ENCODE results near the gene TMEM144.

DNA sequence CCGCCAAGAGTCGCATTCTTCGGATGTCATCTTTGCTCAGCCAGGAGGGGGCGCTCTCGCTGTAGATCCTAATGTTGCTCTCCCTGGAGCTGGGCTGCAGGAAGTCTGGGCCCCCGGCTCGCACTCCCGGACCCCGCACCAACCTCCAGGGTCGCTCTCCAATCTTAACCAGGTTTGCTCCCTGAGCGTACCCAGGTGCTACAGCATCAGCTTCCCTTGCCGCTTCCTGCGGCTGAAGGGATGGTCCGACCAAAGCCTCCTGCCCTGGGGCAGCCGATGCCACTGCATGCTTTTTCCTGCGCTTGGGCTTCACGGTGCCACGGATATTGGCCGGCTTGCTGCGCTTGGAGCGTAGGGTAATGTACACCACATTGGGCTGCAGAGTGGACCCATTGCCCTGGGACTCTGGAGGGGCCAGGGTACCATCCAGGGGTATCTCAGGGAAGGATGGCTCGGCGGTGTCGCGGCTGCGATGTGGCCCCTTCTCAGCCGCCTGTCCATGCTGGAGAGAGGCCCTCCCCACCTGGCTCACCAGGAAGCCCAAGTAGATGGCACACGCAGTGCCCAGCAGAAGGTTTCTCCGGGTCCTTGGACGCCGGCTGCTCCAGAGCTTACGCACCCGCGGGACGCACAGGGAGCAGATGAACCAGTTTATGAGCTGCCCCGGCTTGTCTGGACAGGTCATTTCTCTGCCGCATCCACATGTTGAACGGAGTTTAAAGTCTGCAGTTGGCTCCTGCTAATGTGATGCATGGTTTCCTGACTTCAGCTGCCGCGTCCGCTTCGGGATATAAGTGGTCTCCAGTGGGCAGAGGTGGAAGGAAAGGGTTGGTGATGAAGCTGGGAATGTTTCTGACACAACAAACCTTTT, 39.4 kb upstream of the TMEM144 start:
- TF ChIP-seq, protein P1, sequence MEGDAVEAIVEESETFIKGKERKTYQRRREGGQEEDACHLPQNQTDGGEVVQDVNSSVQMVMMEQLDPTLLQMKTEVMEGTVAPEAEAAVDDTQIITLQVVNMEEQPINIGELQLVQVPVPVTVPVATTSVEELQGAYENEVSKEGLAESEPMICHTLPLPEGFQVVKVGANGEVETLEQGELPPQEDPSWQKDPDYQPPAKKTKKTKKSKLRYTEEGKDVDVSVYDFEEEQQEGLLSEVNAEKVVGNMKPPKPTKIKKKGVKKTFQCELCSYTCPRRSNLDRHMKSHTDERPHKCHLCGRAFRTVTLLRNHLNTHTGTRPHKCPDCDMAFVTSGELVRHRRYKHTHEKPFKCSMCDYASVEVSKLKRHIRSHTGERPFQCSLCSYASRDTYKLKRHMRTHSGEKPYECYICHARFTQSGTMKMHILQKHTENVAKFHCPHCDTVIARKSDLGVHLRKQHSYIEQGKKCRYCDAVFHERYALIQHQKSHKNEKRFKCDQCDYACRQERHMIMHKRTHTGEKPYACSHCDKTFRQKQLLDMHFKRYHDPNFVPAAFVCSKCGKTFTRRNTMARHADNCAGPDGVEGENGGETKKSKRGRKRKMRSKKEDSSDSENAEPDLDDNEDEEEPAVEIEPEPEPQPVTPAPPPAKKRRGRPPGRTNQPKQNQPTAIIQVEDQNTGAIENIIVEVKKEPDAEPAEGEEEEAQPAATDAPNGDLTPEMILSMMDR (IDR thresholded peaks at IDR 0.05) = peak in 4 of 6 experiments; percentile 24 to 48 (median 36)
- TF ChIP-seq POLR2A (IDR thresholded peaks at IDR 0.05) = peak in 1 of 4 donors; percentile 17
